Peyer's patch (tissue), 4 donors: ENCODE measurements around the gene ALOX15B.

Experiments
- CTCF ChIP-seq, 6 experiments: fragments of 450-650 bp in 4 of 6; fragments of 200-600 bp in 2 of 6; sonication (generic) in 1 of 6; IDR thresholded peaks; one replicate each; pipeline ENCODE4 v1.5.1; 2017 to 2019; ENCODE audit warnings: antibody characterized with exemption in 6 of 6, mild to moderate bottlenecking in 3 of 6, moderate library complexity in 1 of 6
- POLR2A ChIP-seq, 2 donors: fragments of 450-650 bp; IDR thresholded peaks; one replicate each; pipeline ENCODE4 v1.5.1; 2017; ENCODE audit warnings: antibody characterized with exemption in 2 of 2, mild to moderate bottlenecking in 2 of 2, moderate library complexity in 2 of 2

DNA sequence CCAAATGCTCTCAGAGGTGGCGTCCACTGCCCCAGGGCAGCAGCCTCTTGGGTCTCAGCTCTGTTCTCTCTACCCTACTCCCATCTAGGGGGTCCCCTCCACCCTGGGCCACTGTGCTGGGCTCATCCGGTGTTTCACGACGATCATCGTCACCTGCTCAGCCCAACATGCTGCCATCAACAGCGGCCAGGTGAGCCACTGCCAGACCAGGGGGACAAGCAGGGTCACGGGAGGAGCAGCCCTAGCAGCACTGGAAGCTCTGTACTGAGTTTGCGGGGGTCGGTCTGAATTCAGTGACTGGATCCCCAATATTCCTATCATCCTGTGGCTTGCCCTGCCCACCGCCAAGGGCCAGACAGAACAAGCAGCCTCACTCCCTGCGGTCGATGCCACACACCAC is 32.6 kb downstream of the ALOX15B start:
- TF ChIP-seq CTCF (IDR thresholded peaks at IDR 0.05) = no peak
- no peak for TF ChIP-seq POLR2A (IDR thresholded peaks at IDR 0.05)
